Measurements from ENCODE around the gene BCL7A. TPM values are rescaled to one million over a fixed set of nuclear protein-coding genes. Genes with fewer than 3 reads are reported as not detected.

BCL7A gene
- total RNA-seq, 6 experiments from 2014 or later: 3.5 to 6.4 (median 4.6) TPM

DNA sequence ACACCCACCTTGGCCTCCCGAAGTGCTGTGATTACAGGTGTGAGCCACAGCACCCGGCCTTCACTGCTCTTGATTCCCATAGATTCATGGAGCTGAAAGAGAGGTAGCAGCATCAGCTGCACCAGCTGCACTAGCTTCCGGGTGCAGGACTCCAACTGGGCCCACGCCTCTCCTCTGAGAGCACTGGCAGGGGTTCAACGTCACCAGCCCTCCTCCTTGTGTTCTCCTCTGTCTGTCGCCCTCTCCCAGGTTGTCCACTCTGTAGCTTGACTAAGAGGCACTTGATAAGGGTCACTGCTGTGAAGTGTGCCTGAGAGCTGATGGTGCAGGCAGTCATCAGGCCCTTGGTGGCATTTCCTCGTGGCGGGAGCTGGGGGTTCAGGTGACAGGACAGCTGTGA, 85.2 kb downstream of the BCL7A start:
- intact Hi-C loops (cut with DNase I): no loop called here
- Histone ChIP-seq H3K36me3 (no peaks in the 10 kb centered on the region), H3K4me1 (peaks cover 0 to 11% (median 3%) of the 10 kb centered on the region in 4 donors), H3K27me3 (no peaks in the 10 kb centered on the region), H3K4me3 (no peak overlapping the region), H3K27ac (no peak overlapping the region), H3K9me3 (no peaks in the 10 kb centered on the region)
- TF ChIP-seq POLR2A (IDR thresholded peaks at IDR 0.05): no peak
- no peak for TF ChIP-seq CTCF (IDR thresholded peaks at IDR 0.05)
- ATAC-seq (no peak), DNase-seq (no peak)
- 68% methylated on average over 3 of the region's 8 CpGs for WGBS (ENCODE audit: insufficient coverage, low coverage, low lambda C conversion rate, missing lambda C conversion rate)

DNA sequence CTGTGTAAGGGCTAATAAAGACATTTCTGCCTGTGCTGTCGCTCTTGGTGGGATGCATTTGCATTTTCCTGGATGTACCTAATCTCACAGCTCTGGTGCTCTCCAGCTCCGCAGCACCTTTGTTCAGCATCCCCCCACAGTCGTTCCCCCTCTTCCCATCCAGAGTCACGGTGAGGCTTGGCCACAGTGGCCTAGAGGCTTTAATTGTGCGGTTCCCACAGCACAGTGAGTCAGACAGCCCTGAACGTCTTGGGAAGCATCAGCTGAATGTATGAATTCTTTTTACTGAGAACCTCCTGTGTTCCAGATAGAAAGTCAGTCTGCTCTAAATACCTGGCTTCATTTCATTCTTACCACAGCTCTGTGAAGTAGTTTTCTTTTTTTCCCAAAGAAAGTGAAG, 85.6 kb downstream of the BCL7A start:
- intact Hi-C loops (cut with DNase I): no loop called here
- Histone ChIP-seq H3K4me1 (peaks cover 0 to 11% (median 3%) of the 10 kb centered on the region in 4 donors), H3K27ac (no peak overlapping the region), H3K4me3 (no peak overlapping the region), H3K27me3 (no peaks in the 10 kb centered on the region), H3K9me3 (no peaks in the 10 kb centered on the region), H3K36me3 (no peaks in the 10 kb centered on the region)
- ATAC-seq (no peak), DNase-seq (no peak)
- WGBS (ENCODE audit: insufficient coverage, low coverage, low lambda C conversion rate, missing lambda C conversion rate): 79% methylated on average over 5 of the region's 6 CpGs
- TF ChIP-seq CTCF (IDR thresholded peaks at IDR 0.05) (no peak), POLR2A (IDR thresholded peaks at IDR 0.05) (no peak)

DNA sequence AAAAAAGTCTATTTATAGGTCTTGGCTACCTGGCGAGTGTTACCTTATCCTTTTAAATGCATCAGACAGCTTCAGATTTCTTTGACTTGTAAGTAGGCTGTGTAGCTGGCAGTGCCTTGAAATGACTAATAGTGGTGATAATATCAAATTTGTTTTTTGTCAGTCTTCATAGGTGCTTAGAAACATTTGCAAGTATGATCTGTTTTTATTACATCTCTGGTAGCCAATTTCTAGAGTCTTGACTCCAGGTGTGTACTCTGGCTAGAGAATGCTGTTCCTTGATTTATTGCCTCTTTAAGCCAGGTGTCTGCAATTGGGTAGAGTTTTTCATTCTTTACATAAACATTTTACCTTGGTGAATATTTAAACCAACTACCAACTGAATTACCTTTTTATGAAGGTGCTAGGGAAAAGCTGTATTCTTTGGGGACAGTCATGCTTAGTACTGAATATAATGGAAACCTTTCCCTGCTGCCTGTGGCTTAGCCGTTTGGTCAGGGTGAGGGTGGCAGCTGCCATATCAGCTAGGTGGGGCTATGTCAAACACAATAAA, 89.5 kb downstream of the BCL7A start:
- DNase-seq: no peak
- 65% methylated on average over 2 of the region's 2 CpGs for WGBS (ENCODE audit: insufficient coverage, low coverage, low lambda C conversion rate, missing lambda C conversion rate)

More for the DNA sequence above, 89.5 kb downstream of the BCL7A start:
- Histone ChIP-seq H3K27ac (peak overlapping the region in 1 of 3 donors; percentile 25), H3K4me3 (no peak overlapping the region), H3K9me3 (no peaks in the 10 kb centered on the region), H3K27me3 (no peaks in the 10 kb centered on the region), H3K4me1 (peaks cover 0 to 22% (median 4%) of the 10 kb centered on the region in 4 donors), H3K36me3 (no peaks in the 10 kb centered on the region)
- TF ChIP-seq CTCF (IDR thresholded peaks at IDR 0.05) (no peak), POLR2A (IDR thresholded peaks at IDR 0.05) (no peak)
- ATAC-seq: no peak
- intact Hi-C loops (cut with DNase I): no loop called here

Other genes starting within 250 kb of the BCL7A start
- 10 to 100 TPM in 2 of 6 experiments, 1 to 10 TPM in 4; 3.7 to 16.2 (median 5.0) TPM for gene RHOF, start 228.2 kb upstream of the BCL7A start, total RNA-seq
- gene SETD1B, start 217.9 kb upstream of the BCL7A start, total RNA-seq: 10 to 100 TPM in 3 of 6 experiments, 1 to 10 TPM in 3; 3.7 to 20.0 (median 9.3) TPM
- gene HPD, start 163.0 kb upstream of the BCL7A start, total RNA-seq: 1,000 to 10,000 TPM in 4 of 6 experiments, 100 to 1,000 TPM in 2; 649 to 1,803 (median 1,080) TPM
- gene PSMD9, start 133.1 kb upstream of the BCL7A start, total RNA-seq: 10 to 100 TPM; 20.0 to 56.4 (median 28.4) TPM
- gene CFAP251, start 103.3 kb upstream of the BCL7A start, total RNA-seq: 1 to 10 TPM; 1.0 to 6.2 (median 2.4) TPM
- gene MLXIP, start 56.9 kb downstream of the BCL7A start, total RNA-seq: 10 to 100 TPM; 13.9 to 45.9 (median 16.6) TPM
- not detected for gene IL31, start 152.3 kb downstream of the BCL7A start, total RNA-seq
- under 1 TPM in 3 of 6 experiments, not detected in 3; 0.26 to 0.37 (median 0.31) TPM for gene LRRC43, start 161.2 kb downstream of the BCL7A start, total RNA-seq
- gene B3GNT4, start 181.8 kb downstream of the BCL7A start, total RNA-seq: under 1 TPM in 2 of 6 experiments, not detected in 4; 0.42 to 0.43 TPM
- 10 to 100 TPM; 21.0 to 41.0 (median 24.1) TPM for gene DIABLO, start 204.2 kb downstream of the BCL7A start, total RNA-seq
- gene VPS33A, start 244.6 kb downstream of the BCL7A start, total RNA-seq: 10 to 100 TPM in 4 of 6 experiments, 1 to 10 TPM in 2; 8.5 to 14.7 (median 11.6) TPM

All from right lobe of liver (tissue), 6 donors.